Fibroblast of villous mesenchyme (primary cell): ENCODE measurements around the gene CCN2. TPM values are rescaled to one million over a fixed set of nuclear protein-coding genes. Genes with fewer than 3 reads are reported as not detected.

Source experiments
- DNase-seq: peaks from one replicate; pipeline ENCODE4 v3.0.0-alpha.2; 2010; ENCODE audit warnings: low read depth
- H3K4me3 ChIP-seq: 2 replicates; pipeline ENCODE4 v1.5.1; 2011; ENCODE audit warnings: low read depth, mild to moderate bottlenecking, low read length
- CTCF ChIP-seq: IDR thresholded peaks from 2 replicates; pipeline ENCODE4 v1.5.1; 2012; ENCODE audit warnings: low read depth, mild to moderate bottlenecking, low read length; ENCODE audit not compliant: insufficient read depth
- total RNA-seq: library from RNA; depleted of rRNA; stranded (reverse); fragments of >200 nt; gene quantifications from 2 replicates; pipeline ENCODE4 v1.2.3, GENCODE V29; 2012

CCN2 gene
- total RNA-seq, 1 donor, result 177 TPM

GRCh38 chr6:131992557-131992956 lies 41.4 kb upstream of the CCN2 start:
- no peak overlapping the region for H3K4me3 ChIP-seq
- DNase-seq, result no peak
- no peak for TF ChIP-seq CTCF

GRCh38 chr6:131989036-131989435 lies 37.9 kb upstream of the CCN2 start:
- no peak for DNase-seq
- H3K4me3 ChIP-seq, result no peak overlapping the region
- TF ChIP-seq CTCF, result no peak

GRCh38 chr6:131982740-131983259 lies 31.6 kb upstream of the CCN2 start:
- no peak overlapping the region for H3K4me3 ChIP-seq
- peak; percentile 66 for DNase-seq
- TF ChIP-seq CTCF, result no peak

GRCh38 chr6:131981624-131981978 lies 30.4 kb upstream of the CCN2 start:
- no peak for DNase-seq
- no peak for TF ChIP-seq CTCF
- H3K4me3 ChIP-seq, result no peak overlapping the region

GRCh38 chr6:131980791-131981623 lies 29.8 kb upstream of the CCN2 start:
- no peak overlapping the region for H3K4me3 ChIP-seq
- no peak for DNase-seq
- no peak for TF ChIP-seq CTCF

GRCh38 chr6:131980338-131980790 lies 29.2 kb upstream of the CCN2 start:
- no peak overlapping the region for H3K4me3 ChIP-seq
- DNase-seq, result no peak

More at GRCh38 chr6:131980338-131980790, 29.2 kb upstream of the CCN2 start:
- TF ChIP-seq CTCF, result no peak
